ENCODE measurements around the gene MAP1LC3B2.

DNA sequence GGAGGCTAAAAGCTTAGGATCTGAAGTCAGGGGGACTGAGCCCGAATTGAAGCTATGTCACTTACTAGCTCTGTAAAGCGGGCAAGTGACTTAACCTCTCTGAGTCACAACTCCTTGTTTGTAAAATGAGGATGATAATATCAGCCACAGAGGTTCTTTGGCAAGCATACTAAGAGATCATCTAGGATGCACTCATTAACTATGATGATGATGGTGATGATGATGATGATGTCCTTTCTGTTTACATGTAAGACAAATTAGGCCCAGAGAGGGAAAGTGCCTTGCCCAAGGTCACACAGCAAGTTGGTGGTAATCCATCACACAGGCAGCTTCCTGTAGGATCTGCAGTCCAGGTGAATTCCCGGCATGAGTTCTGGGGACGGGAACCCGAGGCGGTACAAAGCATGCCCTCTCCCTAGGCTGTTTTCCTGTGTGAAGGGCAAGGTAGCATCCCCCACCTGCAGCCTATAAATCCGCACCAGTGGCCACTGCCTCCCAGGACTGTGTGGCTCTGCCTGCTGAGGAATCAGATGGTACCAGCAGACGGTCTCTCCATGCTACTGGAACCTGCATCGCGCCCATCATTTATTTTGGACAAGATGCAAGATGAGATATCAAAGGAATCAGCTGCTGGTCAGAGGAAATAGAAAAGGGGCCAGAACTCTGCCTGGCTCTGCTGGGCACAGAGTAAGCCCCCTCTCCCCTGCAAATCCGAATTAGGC lies 55.2 kb downstream of the MAP1LC3B2 start:
- TF ChIP-seq, protein P1, sequence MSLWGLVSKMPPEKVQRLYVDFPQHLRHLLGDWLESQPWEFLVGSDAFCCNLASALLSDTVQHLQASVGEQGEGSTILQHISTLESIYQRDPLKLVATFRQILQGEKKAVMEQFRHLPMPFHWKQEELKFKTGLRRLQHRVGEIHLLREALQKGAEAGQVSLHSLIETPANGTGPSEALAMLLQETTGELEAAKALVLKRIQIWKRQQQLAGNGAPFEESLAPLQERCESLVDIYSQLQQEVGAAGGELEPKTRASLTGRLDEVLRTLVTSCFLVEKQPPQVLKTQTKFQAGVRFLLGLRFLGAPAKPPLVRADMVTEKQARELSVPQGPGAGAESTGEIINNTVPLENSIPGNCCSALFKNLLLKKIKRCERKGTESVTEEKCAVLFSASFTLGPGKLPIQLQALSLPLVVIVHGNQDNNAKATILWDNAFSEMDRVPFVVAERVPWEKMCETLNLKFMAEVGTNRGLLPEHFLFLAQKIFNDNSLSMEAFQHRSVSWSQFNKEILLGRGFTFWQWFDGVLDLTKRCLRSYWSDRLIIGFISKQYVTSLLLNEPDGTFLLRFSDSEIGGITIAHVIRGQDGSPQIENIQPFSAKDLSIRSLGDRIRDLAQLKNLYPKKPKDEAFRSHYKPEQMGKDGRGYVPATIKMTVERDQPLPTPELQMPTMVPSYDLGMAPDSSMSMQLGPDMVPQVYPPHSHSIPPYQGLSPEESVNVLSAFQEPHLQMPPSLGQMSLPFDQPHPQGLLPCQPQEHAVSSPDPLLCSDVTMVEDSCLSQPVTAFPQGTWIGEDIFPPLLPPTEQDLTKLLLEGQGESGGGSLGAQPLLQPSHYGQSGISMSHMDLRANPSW (CRISPR knock-in tag; conservative IDR thresholded peaks at IDR 0.05; ENCODE audit: low read depth) = no peak
- TF ChIP-seq CREM (CRISPR knock-in tag; IDR thresholded peaks at IDR 0.05) = no peak
- TF ChIP-seq, protein P2, sequence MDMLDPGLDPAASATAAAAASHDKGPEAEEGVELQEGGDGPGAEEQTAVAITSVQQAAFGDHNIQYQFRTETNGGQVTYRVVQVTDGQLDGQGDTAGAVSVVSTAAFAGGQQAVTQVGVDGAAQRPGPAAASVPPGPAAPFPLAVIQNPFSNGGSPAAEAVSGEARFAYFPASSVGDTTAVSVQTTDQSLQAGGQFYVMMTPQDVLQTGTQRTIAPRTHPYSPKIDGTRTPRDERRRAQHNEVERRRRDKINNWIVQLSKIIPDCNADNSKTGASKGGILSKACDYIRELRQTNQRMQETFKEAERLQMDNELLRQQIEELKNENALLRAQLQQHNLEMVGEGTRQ (CRISPR knock-in tag; IDR thresholded peaks at IDR 0.05) = no peak
- TF ChIP-seq CREB1 (CRISPR knock-in tag; IDR thresholded peaks at IDR 0.05) = no peak
- TF ChIP-seq ZNF121 (CRISPR knock-in tag; IDR thresholded peaks at IDR 0.05) = no peak
- no peak for TF ChIP-seq ZNF138 (CRISPR knock-in tag; conservative IDR thresholded peaks at IDR 0.05)
- TF ChIP-seq, protein P3, sequence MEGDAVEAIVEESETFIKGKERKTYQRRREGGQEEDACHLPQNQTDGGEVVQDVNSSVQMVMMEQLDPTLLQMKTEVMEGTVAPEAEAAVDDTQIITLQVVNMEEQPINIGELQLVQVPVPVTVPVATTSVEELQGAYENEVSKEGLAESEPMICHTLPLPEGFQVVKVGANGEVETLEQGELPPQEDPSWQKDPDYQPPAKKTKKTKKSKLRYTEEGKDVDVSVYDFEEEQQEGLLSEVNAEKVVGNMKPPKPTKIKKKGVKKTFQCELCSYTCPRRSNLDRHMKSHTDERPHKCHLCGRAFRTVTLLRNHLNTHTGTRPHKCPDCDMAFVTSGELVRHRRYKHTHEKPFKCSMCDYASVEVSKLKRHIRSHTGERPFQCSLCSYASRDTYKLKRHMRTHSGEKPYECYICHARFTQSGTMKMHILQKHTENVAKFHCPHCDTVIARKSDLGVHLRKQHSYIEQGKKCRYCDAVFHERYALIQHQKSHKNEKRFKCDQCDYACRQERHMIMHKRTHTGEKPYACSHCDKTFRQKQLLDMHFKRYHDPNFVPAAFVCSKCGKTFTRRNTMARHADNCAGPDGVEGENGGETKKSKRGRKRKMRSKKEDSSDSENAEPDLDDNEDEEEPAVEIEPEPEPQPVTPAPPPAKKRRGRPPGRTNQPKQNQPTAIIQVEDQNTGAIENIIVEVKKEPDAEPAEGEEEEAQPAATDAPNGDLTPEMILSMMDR (IDR thresholded peaks at IDR 0.05) = no peak
- TF ChIP-seq IRF2 (CRISPR knock-in tag; IDR thresholded peaks at IDR 0.05; ENCODE audit: borderline replicate concordance, low read depth) = no peak

Data from WTC11 (cell line).